Measurements from ENCODE around the gene EVA1B.

EVA1B gene

GRCh38 chr1:36345353-36345752 lies 21.9 kb upstream of the EVA1B start:
- DNase-seq: no peak

- no peak for DNase-seq
Measured at GRCh38 chr1:36344395-36344680, 20.9 kb upstream of the EVA1B start.

DNA sequence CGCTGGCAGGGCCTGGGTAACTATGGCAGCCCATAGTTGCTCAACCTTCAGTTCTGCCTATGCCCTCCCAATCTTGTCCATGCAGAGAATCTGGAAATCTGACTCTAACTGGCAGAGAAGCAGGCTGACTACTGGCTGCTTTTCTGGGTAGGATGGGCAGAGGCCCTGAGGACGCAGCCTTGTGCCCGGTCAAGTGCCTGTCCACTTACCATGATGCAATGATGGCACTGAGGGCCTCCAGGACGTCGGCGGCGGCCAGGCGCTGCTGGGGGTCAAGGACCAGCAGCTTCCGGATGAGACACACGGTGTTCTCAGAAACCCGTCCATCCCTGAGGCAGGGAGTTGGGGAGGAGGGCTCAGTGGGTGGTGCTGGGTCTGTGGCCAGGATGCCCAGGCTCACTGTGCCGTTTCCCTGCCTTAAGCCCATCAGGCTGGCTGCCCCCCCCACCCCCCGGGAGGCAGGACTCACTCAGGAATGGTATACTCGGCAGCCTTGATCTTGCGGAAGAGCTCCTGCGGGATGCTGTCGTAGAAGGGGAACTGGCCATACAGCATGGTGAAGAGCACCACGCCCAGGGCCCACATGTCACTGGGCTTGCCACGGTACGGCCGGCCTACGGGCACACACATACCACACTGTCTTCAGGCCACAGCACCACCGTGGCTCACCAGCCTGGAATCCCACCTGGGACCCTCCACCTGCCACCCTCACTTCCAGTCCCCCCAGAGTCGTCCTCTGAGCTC lies 20.4 kb upstream of the EVA1B start:
- DNase-seq: no peak

- DNase-seq: no peak
Measured at GRCh38 chr1:36342426-36343185, 19.2 kb upstream of the EVA1B start.

DNA sequence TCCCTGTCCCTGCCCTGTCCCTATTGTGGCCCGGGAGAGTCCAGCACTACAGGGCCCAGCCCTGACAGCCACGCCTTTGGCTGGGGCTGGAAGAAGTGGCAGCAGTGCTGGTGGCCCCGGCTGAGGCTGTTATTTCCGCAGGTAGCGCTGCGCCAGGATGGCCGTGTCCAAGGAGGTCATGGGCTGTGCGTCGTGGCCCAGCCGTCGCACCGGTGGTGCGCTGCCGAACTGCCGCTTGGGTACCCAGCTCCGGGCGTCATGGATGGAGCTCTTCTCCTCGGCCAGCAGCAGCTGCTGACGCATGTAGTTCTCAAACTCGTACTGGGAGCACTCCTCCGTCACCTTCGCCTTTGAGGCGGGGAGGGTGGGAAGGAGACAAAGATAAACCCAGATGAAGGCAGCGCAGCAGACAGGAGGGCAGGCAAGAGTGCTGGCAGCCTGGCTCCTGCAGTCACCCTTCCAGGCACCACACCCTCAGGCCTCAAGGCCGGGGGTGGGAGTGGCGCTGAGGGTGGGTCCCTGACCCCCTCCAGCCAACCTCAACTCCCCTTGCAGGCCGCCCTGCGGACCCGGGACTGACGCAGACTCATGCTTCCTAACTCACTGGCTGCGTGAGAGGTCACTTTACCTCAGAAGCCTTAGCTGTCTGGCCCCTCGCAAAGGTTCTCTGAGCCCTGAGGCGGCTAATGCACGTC lies 18.3 kb upstream of the EVA1B start:
- DNase-seq: no peak

- DNase-seq: no peak
Measured at GRCh38 chr1:36339615-36340014, 16.2 kb upstream of the EVA1B start.

DNA sequence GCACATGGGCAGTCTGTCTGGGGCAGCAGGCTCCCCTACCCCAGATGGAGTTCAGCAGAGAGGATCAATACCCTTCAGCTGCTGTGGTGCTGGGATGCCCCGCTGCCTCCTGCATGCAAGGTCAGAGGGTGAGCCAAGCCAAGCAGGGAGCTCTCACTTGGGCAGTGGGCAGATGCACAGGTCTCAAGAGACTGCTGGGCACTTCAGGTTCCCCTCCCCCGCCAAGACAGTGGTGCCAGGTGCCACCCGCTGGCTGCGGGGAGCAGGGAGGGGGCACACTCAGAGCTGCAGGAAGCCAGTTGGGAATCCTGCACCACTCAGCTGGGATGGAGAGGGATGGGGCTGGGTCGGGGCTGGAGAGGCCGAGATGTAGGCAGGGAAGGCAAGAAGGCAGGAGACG lies 15.8 kb upstream of the EVA1B start:
- DNase-seq: no peak

DNA sequence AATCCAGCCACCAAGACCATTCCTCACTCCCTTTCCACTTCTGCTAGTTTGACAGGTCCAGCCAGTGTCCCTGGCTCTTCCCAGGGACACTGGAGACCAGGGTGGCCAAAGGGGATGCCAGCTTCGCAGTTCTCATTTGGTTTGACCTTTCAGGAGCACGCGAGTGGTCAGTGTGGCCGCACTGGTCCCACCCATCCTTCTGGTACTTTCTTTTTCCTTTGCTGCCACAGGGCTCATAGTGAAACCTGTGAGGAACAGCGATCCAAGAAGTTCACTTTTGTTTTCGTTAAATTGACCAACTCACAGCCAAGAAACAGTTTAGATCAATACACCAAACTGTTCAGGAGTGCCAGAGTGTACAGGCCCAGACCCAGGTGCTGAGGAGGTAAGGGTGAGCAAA lies 14.4 kb upstream of the EVA1B start:
- DNase-seq: no peak

DNA sequence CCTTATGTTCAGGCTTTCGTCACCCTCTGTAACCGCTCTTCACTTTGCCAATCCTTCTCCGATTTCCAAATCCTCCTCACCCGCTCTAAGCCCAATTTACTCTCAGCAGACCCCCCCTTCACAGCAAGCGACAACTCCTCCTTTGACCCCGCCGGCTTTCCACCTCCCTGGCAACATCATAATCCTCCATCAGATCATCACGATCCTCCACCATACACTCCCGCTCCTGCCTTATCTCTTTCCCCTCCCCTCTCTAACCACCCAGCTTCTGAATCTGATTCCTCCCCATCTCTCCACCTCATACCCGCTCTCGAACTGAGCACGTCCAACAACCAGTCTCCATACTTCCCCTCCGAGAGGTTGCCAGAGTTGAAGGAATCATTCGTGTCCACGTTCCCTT lies 7.5 kb upstream of the EVA1B start:
- no peak for DNase-seq

DNA sequence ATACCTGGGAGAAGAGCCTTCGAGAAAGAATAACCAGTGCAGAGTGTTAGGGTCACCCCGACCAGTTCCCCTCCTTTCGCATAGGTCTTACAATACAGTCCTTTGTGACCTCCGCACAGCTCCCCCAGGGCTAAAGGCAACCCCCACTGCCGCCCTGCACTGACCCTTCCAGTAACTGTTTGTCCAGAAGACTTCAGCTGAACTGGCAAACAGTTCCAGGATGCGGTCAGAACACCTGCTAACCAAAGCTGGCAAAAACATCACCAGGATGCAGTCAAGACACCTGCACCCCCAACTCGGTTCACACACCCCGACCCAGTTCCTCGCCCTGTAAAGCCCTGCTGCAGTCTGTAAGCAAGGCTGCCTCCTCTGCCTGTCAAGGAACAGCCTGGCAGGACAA lies 6.4 kb upstream of the EVA1B start:
- DNase-seq: no peak

DNA sequence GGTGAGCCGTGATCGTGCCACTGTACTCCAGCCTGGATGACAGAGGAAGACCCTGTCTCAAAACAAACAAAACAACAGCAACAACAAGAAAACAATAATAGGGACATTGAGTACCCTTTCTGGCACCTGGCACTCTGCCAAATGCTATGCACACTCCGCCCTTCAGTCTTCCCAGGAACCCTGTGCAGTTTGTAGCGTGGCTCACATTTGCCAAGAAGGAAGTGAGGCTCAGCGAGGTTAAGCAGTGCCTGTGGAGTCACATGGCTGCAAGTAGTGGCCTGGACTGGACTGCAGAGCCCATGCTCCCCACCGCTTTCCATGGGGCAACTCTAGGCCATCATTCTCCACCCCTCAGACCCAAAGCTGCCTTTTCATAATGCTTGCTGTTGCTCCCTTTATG lies 5.3 kb upstream of the EVA1B start:
- DNase-seq: no peak

DNA sequence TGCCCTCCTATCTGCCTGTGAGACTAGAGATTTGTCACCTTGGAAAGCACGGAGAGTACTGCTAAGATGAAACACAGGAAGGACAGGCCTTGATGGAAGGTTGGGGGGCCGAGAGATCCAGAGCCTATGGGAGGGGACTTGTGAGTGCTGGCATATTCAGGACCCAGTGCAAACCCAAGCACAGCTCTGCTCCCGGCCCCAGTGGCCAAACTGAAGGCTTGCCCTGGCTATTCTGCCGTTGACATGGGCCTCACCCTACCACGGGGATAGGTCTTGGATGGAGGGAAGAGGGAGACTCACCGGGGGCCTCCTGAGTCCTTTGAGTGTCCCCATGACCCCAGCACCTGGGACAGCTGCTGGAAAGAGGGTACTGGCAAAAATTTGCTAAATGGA lies 4.6 kb upstream of the EVA1B start:
- no peak for DNase-seq

DNA sequence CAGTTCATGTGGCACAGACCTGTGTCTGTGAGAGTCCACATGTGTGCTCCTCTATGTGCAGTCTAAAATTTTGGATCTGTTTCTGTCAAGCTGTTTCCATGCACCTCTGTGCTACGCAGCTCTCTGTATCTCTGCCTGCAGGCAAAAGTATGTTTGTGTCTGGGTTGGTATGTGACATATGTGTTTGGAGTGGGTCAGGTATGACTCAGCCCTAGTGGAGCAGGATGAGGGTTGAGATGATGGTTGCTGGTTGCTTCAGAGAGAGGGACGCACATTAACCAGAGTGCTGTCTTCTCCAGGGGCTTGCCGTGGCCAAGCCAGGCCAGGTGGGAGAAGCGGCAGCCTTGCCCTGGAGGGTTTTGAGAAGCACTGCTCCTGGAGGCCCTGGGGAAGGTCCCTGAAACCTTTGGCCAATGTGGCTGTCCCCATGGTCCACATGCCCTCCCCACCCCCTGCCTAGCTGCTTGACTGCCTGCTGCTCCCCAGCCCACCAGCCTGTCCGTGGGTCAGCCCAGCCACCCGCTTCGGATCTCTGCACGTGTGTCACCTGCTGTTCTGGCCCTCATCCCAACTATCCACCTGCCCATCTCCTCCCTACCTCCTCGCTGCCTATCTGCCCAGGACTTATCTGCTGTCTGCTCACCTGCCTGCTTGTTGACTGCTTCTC lies 4.1 kb upstream of the EVA1B start:
- DNase-seq: no peak

- DNase-seq: no peak
Measured at GRCh38 chr1:36326499-36326898, 3.1 kb upstream of the EVA1B start.

GRCh38 chr1:36324353-36324703 lies 883 bp upstream of the EVA1B start:
- no peak for DNase-seq

- DNase-seq: no peak
Measured at GRCh38 chr1:36322786-36323635, 434 bp downstream of the EVA1B start.

DNA sequence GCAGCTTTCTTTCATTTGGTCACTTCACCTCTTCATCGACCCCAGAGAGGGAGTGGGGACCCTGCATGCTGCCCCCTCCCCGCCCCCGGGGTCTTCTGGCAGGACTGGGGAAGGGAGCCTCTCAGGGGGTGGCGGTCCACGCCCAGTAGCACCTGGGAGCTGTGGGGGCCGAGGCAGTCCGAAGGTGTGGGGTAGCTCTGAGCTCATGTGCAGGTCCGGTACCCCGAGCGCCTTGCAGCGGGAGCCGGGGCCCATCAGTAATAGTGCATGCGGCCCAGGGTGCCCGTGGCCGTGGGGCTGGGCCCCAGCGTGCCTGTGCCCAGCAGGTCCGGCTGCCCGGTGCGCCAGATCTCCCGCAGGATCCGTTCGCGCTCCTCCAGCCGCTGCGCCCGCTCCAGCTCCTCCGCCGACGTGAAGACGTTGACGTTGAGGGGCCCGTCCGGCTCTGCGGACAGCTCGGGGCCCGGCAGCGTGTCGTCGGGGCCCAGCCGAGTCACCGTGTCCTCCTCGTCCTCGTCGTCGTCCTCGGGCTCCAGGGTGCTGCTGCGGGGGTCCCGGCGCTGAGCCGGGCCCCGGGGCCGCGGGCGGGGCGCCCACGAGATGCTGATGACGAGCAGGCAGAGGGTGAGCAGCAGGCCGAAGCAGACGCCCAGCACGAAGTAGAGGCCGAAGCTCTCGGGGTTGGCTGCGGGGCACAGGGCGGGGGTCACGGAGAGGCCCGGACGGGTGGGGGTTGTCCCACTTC lies 1.2 kb downstream of the EVA1B start:
- no peak for DNase-seq

GRCh38 chr1:36321119-36321951 lies 2.1 kb downstream of the EVA1B start:
- peak; percentile 36 for DNase-seq

DNA sequence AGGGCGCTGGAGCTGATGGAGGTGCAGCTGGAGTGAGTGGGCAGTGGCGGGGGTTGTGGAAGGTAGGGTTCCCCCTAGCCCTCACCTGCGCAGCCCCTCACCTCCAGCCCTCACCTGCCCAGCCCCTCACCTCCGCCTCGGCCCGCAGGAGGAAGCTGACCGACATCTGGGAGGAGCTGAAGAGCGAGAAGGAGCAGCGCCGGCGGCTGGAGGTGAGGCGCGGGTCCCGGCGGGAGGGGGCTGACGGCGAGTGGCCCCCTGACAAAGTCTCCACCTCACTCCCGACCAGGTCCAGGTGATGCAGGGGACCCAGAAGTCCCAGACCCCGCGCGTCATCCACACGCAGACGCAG lies 2.7 kb downstream of the EVA1B start:
- DNase-seq: no peak

GRCh38 chr1:36320291-36320761 lies 3.1 kb downstream of the EVA1B start:
- no peak for DNase-seq

DNA sequence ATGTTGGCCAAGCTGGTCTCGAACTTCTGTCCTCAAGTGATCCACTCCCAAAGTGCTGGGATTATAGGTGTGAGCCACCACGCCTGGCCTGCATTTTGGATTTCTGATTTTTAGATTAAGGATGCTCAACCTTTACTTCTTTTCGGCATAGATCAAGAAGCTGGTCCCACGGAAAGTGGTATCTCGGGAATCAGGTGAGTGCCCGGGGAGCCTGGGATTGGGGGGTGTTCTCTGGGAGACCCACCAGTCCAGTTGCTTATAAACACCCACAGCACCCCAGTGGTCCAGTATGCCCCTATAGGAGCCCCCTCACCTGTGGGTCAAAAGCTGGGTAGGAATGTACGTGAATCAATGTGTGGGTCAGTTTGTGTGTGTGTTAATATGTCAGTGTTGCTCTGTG lies 14.0 kb downstream of the EVA1B start:
- no peak for DNase-seq
